Activated naive CD4-positive, alpha-beta T cell treated with Interleukin-2 at 50 U/mL for 16 hours (primary cell): Measurements from ENCODE around the gene TUBA4B.

ENCODE experiments used
- DNase-seq: peaks from one replicate; pipeline ENCODE4 v3.0.0-alpha.2; 2020

TUBA4B gene

DNA sequence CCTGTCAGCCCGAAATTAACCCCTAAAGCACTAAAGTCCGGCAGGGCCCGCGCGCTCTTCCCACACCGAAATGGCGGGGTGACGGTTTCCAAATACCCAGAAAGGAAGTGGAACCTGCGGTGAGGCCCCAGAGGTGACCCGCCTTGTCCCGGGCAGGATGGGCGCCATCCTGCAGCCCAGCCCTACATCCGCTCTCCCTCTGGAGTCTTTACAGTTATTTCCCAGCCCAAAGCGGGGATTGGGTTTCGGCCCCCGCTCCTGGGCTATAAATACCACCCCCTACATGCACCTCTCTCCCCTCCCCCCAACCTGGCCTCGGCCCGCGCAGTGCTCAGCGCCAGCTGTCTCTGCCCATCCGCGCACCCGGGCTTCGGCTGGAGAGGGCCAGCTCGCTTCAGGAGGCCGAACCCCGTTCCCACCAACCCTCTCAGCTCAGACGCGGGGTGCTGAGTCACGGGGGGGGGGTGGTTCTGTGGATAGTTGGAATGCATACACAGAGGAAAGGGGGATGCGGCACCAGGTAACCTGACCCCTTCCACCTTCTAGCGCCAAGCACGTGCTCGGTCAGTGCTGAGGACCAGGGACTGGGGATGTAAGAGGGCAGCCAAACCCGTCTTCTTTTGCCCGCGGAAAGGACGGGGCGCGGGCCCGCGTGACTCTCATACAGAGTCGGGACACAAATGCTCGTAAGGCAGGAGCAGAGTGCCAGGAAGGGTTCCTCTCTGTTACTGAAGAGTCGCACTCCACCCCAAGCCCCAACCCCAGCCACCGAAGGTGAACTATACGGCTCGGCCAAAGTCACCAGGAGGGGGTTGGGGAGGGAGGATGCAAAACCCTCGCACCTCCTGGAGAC is at the start of gene TUBA4B:
Gene TUBA4B, plus strand, starts transcription at position 344 of the 853 bp plus-strand sequence. Its CDS starts 165 bp downstream, at position 509.
- DNase-seq, result peak; percentile 45

DNA sequence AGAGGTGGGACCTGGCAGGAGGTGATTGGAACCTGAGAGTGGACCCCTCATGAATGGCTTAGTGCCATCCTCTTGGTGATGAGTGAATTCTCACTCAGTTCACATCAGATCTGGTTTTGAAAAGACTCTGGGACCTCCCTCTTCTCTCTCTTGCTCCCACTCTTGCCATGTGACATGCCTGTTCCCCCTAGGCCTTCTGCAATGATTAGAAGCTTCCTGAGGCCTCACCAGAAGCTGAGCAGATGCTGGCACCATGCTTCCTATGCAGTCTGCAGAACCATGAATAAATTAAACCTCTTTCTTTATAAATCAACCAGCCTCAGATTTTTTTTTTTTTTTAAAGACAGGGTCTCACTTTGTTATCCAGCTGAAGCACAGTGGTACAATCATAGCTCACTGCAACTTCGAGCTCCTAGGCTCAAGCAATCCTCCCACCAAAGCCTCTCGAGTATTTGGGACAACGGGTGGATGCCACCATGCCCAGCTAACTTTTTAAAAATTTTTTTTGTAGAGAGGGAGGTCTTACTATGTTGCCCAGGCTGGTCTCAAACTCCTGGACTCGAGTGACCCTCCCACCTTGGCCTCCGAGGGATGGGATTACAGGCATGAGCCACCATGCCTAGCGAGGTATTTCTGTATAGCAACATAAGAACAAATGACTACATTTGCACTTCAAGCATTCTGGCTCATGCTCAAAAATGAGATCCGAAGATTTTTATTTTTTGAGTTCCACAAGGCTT is 48.4 kb upstream of the TUBA4B start:
- no peak for DNase-seq

DNA sequence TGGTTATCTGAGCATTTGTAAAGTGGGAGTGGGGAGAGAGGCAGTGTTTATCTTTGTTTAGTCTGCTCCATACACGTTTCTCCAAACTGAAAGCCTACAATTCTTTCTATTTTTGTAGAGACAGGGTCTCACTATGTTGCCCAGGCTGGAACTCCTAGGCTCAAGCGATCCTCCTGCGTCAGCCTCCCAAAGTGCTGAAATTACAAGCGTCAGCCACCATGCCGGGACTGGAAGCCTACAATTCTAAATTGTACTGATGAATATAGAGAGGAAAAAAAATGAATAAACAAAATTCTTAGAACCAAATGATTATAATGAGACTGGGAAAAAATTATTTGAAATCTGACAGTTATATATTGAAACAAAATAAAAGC is 47.9 kb upstream of the TUBA4B start:
- no peak for DNase-seq

DNA sequence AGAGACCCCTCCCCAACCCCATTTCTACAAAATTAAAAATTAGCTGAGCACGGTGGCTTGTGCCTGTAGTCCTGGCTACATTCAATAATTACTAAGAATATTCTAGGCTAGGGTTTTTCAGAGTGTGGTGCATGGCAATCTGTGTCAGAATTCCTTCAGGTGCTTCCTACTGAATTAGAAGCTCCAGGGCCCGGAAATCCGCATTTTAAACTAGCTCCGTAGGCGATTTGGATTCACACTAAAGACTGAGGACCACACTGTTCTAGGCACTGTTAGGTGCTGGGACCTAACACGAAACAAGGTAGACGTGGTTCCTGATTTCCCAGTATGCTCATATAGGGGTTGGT is 47.1 kb upstream of the TUBA4B start:
- no peak for DNase-seq

DNA sequence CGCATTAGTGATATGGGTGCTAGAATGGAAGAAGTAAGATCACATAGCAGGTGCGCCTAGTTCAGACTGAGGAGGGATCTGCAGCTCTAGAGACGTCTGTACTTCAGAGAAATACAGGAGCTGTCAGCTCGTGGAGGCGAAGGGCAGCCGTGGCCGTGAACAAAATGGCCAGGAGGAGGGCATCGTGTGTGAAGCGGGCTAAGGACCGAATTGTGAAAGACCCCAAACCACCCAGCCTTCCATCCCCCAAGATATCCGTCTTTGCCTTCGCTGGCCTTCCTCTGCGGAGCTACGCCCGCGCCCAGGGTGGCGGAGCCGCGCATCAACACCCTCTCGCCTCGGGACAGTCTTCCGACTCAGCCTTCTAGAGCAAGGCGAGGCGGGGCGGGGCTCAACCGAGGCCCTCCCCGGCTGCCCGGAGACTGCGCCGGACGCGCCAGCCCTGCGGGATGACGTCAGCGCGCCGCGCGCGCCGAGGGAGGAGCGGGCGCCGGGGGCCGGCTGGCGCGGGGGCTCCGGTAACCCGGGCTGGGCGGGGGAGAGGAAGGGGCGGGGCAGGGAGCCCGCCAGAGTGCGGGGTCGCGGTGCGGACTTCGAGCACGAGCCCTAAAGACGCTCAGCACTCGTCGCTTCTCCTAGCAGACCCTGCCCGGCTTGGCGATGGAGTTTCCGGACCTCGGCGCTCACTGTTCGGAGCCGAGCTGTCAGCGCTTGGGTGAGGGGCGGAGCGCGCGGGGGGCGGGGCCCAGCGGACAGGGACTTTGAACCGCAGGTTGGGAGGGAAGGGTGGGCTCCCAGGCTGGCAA is 46.5 kb upstream of the TUBA4B start, which contains the start of gene ZFAND2B:
Gene ZFAND2B, plus strand, starts transcription at position 455 of the 806 bp plus-strand sequence. Its CDS starts 206 bp downstream, at position 661.
- peak; percentile 94 for DNase-seq

DNA sequence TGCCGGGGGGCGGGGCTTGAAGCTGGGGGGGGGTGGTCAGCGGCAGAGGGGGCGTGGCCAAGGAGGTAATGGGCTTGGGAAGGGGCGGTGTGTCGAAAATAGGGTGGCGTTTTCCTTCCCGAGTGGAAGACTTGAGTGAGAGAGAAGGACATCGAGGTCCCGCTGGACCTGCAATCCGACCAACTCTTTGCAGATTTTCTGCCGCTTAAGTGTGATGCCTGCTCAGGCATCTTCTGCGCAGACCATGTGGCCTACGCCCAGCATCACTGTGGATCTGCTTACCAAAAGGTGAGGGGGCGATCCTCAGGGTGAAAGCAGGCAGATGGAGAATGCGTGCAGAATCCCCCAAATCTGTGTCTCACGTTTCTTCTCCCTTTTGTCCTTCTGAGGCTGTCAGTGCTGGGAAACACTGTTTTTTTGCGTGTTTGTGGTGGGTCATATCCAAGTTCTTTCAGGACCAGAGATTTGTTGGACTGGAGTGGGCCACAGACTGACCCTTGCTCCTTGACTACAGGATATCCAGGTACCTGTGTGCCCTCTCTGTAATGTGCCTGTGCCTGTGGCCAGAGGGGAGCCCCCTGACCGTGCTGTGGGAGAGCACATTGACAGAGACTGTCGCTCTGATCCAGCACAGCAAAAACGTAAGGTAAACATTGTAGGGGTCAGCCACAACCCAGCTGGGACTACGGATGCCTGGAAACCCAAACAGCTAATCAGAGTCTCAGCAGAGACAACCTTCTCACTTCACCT is 45.7 kb upstream of the TUBA4B start:
- no peak for DNase-seq

DNA sequence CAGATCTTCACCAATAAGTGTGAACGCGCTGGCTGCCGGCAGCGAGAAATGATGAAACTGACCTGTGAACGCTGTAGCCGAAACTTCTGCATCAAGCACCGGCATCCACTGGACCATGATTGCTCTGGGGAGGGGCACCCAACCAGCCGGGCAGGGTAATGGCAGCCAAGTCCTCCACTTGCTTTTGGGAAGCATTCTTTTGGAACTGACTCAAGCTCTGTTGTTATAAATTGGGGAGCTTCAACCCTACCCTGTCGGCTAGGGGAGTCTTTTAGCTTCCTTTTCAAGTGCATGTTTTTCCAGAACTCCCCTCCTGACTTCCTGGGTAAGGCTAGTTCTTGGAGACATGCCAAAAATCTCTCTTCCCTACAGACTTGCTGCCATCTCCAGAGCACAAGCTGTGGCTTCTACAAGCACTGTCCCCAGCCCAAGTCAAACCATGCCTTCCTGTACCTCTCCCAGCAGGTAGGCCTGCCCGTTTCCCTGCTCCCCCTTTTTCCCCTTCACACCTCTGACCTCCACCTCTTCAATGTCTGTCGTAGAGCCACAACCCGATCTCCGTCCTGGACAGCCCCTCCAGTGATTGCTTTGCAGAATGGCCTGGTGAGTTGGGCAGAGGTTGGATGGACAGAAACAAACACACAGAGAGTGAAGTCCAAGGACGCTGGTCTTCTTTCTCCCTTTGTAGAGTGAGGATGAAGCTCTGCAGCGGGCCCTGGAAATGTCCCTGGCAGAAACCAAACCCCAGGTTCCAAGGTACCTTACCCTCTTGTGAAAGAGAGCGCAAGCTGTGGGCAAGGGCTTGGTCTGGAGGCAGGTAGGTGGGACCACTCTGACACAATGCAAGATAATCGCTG is 44.9 kb upstream of the TUBA4B start:
- no peak for DNase-seq

DNA sequence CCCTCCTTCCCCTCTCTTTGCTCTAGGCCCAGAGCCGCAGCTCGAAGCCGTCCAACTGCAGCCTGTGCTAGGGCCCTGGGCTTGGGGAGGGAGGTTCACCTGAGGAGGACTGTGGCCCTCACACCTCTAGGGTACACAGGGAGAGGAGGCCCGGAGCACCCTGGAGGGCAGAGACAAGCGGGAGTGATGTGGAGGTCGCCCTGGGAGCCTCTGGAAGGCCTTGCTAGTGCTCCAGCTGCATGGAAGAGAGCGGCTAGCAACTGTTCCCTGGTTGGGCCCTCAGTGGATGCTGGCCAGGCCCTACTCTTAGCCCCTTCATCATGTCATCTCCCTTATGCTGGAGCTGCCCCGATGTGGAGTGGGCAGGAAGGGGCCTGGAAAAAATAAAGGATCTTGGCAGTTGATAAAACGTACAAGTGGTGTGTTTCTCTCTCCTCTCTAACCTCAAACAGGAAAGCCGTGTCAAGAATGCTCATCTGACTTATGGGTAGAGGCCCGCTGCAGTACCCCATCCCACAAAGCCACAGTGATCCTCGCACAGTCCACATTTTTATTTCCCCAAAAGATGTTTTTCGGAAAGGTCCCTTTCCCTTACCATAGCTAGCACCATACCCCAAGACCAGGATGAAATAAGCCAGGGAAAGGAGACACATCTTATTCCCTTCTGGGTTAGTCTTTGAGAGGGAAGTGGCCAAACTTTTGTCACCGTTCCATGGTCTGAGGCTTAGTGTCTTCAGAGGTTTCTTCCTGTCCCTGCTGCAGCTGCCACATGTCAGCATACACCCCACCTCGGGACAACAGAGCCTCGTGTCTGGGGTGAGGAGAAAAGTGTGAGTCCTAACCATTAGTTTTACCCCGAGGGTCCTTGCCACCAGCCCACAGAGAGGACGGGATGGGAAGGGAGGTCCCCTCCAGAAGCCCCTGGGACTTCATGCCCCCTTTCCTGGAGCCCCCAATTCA is 43.5 kb upstream of the TUBA4B start:
- DNase-seq, result no peak

DNA sequence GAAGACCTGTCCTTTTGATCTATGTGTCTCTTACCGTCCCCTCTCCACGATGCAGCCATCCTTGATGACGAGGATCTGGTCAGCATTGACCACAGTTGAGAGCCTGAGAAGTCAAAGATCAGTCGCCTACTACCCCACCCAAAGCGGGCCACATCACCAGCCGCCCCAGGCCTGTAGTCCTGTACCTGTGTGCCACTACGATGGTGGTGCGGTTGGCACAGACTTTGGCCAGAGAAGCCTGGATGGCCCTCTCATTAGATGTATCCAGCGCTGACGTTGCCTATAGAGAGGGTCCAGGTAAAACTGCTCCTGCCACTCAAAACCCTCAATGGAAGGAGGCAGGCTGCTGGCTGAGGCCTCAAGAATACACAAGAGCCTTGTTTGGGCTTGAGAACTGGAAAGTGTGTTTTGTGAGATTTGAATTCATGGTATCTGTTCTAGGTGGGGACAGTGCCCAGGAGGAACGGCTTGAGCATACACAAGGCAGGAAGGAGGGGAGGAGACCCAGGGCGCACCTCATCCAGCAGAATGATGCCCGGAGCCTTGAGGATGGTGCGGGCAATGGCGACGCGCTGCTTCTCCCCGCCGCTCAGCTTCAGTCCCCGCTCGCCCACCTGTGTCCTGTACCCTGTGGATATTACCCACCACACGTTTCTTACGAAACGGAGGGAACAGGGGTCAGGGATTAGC is 42.7 kb upstream of the TUBA4B start:
- DNase-seq, result no peak

DNA sequence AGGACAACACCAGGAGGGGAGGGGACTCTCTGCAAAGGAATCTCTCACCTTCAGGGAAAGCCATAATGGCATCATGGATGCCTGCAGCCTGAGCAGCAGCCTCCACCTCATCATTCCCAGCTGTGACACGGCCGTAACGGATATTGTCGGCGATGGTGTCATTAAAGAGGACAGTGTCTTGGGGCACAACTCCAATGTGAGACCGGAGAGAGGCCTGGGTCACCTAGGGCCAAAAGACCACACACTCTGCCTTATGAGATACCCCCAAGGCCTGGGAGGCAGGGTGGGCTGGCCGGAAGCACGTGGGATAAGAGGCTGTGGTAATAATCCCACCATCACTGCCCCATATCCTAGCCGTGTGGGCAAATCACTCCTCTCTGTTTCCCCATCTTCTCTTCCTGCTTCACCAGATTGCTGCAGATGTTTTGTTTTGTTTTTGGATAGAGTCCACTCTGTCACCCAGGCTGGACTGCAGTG is 42.1 kb upstream of the TUBA4B start:
- DNase-seq, result no peak

DNA sequence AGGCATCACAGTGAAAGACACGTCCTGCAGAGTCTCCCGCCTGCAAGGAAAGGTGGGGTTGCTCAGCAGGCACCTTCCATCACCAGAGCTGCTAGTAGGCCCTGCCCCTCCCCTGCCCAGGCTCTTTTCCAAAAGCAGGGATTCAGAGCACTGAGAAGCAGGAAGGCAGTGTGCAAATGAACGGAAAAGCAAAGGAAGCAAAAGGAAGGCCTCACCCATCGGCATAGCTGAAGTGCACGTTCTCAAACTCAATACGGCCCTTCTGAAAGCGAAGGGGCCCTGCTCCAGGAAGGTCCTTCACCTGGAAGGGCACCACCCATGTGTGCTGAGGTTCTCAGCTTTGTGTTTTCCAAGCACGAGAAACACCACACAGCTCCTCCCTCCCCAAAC is 40.0 kb upstream of the TUBA4B start:
- DNase-seq, result no peak

DNA sequence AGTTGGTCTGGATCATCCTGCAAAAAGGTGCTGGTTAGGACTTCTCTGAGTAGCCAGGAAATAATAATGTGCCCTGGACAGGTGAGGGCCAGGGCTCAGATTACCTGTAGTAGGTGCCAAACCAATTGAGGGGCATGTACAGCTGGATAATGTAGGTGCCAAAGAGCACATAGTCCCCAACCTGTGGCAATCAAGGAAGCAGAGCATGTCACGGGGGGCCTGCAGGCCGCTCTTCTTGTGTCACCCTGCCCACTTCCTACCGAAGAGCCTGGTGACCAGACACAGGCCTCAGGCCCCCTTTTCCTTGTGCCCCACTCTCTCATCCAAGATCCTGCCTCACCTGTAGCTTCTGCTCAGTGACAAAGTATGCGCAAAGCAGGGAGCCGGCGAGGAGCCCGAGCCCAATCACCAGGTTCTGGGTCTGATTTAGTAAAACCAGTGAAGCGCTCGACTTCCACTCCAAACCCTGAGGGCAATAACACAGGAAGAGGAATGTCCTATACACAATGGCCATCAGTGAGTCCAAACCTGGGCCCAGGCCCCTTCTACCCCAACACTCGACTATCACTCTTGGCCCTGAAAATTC is 39.5 kb upstream of the TUBA4B start:
- DNase-seq, result no peak

DNA sequence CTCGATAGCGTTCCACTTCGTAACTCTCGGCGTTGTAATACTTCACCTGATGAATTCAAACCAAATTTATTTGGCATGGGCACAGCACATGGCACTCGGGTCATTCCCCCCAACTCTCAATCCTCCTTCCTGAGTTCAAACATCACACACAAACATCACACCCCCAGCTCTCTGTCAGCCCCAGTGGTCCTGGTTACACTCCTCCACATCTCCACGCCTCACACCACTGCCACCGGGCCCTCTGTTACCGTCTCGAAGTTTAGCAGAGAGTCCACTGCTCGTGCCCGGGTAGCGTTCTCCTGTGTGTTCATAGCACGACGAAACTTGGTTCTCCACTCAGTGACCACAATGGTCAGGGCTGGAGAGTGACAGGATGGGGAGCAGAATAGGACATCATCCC is 38.9 kb upstream of the TUBA4B start:
- no peak for DNase-seq

DNA sequence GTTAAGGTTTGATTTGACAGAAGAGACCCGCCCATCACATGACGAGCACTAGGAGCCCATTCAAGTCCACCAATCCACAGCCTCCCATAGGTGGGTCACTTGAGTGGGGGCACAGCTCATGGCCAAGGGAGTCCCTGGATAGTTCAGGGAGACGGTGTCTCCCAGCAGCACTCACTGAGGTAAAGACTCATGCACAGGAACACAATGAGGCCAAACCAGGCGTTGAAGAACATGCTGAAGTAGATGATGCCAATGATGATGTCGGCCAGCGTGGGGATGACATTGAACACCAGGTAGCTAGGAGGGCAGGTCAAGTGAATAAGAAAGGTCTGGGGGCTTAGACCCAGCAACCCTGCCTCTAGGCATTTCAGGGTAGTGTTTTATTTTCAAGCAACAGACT is 38.3 kb upstream of the TUBA4B start:
- no peak for DNase-seq

DNA sequence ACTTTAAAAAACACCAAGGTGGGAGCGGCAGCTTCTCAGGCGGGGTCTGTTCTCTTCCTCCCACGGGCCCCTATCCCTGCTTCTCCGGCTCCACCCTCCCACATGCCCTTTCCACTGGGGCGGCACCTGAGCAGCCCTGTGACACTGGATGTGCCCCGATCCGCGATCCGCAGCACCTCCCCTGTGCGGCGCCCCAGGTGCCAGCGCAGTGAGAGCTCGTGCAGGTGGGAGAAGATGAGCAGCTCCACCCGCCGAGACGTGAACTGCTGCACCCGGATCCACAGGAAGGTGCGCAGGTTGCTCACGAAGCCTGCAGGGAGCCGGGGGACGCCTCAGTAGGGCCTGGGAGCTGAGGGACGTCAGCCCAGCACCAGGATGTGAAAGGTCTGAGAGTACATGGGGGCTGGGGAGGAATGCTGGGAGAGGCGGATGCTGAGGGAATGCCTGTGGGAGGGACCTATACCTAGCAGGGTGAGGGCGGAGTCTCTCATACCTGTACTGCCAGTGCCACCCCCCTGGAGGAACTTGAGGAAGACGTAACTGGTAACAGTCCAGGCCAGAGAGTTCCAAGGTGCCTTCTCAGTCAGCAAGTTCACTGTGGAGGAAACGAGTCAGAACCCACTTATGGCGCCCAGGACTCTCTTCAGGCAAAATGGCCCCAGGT is 37.0 kb upstream of the TUBA4B start:
- no peak for DNase-seq

DNA sequence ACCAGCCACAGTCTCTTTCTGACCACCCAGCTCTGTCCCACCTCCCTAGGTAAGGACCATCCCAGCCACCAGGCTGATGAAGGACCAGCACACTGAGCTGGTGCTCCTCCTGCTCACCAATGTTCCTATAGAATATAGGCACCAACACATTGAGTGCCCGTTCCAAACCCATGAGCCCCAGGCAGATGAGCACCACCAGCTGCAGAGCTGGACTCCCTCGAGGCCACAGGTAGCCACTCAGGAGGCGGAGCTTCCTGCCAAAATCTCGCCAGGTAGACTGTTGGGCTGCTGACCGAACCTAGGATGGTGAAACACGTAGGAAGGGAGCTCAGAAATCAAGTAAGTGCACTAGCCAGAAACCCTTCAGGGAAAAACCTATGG is 36.5 kb upstream of the TUBA4B start:
- DNase-seq, result no peak

DNA sequence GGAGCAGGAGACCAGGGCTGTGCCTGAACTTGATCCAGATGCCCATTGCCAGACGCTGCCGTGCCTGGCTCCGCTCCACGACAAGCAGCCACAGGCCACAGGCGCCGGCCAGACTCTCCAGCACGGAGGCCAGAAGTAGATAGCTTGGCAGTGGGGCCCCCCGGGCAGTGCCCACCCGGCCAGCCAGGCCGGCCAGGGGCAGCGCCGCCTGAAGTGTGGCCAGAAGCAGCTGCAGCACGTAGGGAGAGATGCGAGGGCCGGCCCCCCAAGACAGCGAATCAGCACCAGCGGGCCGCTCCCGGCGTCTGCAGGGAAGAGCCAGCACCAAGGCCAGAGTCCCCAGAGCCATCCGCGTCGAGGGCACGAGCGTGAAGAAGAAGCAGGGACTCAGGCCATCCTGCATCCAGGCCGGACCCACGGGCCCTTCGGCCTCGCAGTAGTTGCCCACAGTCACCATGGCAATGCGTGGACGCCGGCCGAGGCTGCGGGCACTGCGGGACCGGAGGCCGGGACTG is 34.8 kb upstream of the TUBA4B start:
- peak; percentile 26 for DNase-seq
